ENCODE data around the gene KCTD19. TPM values are rescaled to one million over a fixed set of nuclear protein-coding genes. Genes with fewer than 3 reads are reported as not detected.
"Not testable (repeated sequence)": the region's sequence is repeated elsewhere in the genome, so short reads cannot be mapped to it uniquely, and the experiment has no call there.

KCTD19 gene
- total and polyA plus RNA-seq, 10 donors: 0.16 to 0.73 (median 0.41) TPM; not detected in 2

DNA sequence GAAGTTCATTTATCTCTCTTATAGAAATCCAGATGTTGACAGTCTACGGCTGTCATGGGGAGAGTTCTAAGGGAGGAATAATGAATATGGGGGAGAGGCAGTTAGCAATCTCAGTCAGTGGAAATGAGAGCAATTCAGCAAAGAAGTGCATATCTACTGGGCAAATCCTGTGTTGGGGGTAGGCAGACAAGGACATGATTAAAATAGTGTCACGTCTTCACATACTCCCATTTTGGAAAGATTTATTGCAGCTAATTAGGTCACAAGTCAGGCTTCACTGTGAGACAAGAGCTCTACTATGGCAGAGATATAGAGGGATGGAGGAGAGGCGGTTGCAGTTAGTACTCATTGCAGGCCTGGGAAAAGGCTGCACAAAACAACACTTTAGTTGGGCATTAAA is 29.9 kb upstream of the KCTD19 start:
- DNase-seq: no peak
- intact Hi-C loops (cut with DNase I; ENCODE audit: low total_unique reads): no loop called here
- Histone ChIP-seq H3K4me3 (no peak overlapping the region), H3K36me3 (no peaks in the 10 kb centered on the region), H3K4me1 (peaks cover 0 to 9% (median 3%) of the 10 kb centered on the region in 6 donors), H3K27ac (no peak overlapping the region), H3K27me3 (replicated peaks in 1 of 7) (no peaks in the 10 kb centered on the region), H3K9me3 (no peaks in the 10 kb centered on the region)
- WGBS, 5 donors: 69 to 83% (median 81%) methylated on average over 3 of the region's 3 CpGs
- TF ChIP-seq, protein P1, sequence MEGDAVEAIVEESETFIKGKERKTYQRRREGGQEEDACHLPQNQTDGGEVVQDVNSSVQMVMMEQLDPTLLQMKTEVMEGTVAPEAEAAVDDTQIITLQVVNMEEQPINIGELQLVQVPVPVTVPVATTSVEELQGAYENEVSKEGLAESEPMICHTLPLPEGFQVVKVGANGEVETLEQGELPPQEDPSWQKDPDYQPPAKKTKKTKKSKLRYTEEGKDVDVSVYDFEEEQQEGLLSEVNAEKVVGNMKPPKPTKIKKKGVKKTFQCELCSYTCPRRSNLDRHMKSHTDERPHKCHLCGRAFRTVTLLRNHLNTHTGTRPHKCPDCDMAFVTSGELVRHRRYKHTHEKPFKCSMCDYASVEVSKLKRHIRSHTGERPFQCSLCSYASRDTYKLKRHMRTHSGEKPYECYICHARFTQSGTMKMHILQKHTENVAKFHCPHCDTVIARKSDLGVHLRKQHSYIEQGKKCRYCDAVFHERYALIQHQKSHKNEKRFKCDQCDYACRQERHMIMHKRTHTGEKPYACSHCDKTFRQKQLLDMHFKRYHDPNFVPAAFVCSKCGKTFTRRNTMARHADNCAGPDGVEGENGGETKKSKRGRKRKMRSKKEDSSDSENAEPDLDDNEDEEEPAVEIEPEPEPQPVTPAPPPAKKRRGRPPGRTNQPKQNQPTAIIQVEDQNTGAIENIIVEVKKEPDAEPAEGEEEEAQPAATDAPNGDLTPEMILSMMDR (IDR thresholded peaks at IDR 0.05 in 8 of 11, conservative IDR thresholded peaks at IDR 0.05 in 3 of 11): no peak
- no peak for TF ChIP-seq POLR2AphosphoS5 (IDR thresholded peaks at IDR 0.05)
- TF ChIP-seq POLR2A (IDR thresholded peaks at IDR 0.05): no peak

DNA sequence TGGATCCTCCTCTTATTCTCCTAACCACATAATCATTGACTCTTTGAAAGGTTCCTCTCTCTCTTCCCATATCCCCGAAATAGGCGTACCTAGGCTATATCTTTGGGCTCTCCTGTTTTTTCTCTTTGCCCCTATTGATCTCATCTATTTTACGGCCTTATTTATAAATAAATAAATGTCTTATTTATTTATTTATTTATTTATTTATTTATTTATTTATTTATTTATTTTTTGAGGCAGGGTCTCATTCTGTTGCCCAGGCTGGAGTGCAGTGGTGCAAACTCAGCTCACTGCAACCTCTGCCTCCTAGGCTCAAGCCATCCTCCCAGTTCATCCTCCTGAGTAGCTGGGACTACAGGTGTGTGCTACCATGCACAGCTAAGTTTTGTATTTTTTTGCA is 25.9 kb upstream of the KCTD19 start:
- DNase-seq; H3K36me3 ChIP-seq; H3K27me3 ChIP-seq (replicated peaks in 1 of 7); intact Hi-C loops (cut with DNase I; ENCODE audit: low total_unique reads); H3K27ac ChIP-seq; H3K4me3 ChIP-seq; H3K4me1 ChIP-seq; H3K9me3 ChIP-seq: not testable (repeated sequence)
- 93 to 98% (median 96%) methylated on average over 3 of the region's 3 CpGs for WGBS, 5 donors

DNA sequence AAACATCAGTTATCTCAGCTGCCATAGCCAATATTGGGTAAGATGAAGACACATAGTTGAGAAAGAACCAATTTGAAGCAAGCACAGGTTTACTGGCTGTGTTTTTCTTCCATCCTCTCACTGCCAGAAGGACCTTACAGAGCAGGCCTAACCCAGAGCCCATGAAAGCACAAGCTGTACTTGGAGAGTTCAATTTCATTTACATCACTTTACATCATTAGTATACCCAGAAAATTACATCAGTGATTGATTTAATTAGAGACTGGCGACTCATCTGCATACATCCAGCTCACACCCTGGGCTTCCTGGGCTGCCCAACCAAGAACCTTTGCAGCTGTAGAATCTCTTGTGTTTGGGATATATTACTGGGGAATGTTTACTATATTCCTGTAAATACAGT is 23.8 kb upstream of the KCTD19 start:
- H3K9me3 ChIP-seq: no peaks in the 10 kb centered on the region
- H3K36me3 ChIP-seq: no peaks in the 10 kb centered on the region
- no peak overlapping the region for H3K27ac ChIP-seq
- TF ChIP-seq, protein P1 (IDR thresholded peaks at IDR 0.05 in 8 of 11, conservative IDR thresholded peaks at IDR 0.05 in 3 of 11): no peak
- TF ChIP-seq POLR2A (IDR thresholded peaks at IDR 0.05) (no peak), POLR2AphosphoS5 (IDR thresholded peaks at IDR 0.05) (no peak)
- 93 to 100% (median 97%) methylated on average over 1 of the region's 1 CpG for WGBS, 5 donors
- no peak overlapping the region for H3K4me3 ChIP-seq
- no peak for DNase-seq
- intact Hi-C loops (cut with DNase I; ENCODE audit: low total_unique reads): no loop called here
- peaks cover 0 to 9% (median 0%) of the 10 kb centered on the region in 6 donors for H3K4me1 ChIP-seq
- H3K27me3 ChIP-seq (replicated peaks in 1 of 7): no peaks in the 10 kb centered on the region

DNA sequence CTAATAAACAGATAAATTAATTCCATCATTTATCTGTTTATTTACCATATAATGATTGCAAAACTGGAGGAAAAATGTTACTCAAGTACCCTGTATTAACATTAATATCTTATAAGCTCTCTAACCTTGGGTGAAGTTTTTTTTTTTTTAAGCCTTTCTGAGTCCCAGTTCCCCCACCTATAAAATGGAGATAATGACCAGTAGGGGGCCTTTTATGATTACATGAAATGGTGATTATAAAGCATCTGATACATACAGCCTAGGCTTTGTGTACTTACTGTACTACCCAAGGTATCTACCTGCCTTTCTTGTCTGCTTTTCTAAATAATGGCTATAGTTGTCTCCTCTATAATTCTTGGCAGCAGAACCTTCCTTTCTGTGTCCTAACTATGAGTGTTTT is 22.6 kb upstream of the KCTD19 start:
- peaks cover 0 to under 1% (median 0%) of the 10 kb centered on the region in 6 donors for H3K4me1 ChIP-seq
- no peak for DNase-seq
- H3K9me3 ChIP-seq: no peaks in the 10 kb centered on the region
- no peaks in the 10 kb centered on the region for H3K27me3 ChIP-seq (replicated peaks in 1 of 7)
- TF ChIP-seq POLR2AphosphoS5 (IDR thresholded peaks at IDR 0.05): no peak
- TF ChIP-seq, protein P1 (IDR thresholded peaks at IDR 0.05 in 8 of 11, conservative IDR thresholded peaks at IDR 0.05 in 3 of 11): peak; percentile 11 to 68 (median 53)
- no peak overlapping the region for H3K4me3 ChIP-seq
- H3K27ac ChIP-seq: no peak overlapping the region
- intact Hi-C loops (cut with DNase I; ENCODE audit: low total_unique reads): no loop called here
- H3K36me3 ChIP-seq: no peaks in the 10 kb centered on the region

DNA sequence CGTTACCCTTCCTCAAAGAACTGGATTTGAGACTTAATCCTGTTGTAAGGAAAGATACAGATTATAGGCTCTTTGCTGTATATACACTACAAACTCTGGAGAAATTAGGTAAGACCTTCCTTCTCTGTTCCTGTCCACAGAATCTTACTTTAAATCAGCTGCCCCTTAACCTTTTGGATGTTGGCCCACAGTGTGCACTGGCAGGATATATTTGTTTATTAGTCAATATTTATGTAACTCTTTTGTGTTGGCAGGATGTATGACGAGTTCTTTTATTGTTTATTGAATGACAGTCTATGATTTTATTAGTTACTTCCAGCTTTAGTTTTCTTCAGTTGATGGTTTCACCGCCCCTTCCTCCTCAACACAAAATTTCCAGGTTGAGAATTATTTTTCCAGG is 19.8 kb upstream of the KCTD19 start:
- H3K4me1 ChIP-seq: no peaks in the 10 kb centered on the region
- TF ChIP-seq POLR2A (IDR thresholded peaks at IDR 0.05): no peak
- TF ChIP-seq, protein P1 (IDR thresholded peaks at IDR 0.05 in 8 of 11, conservative IDR thresholded peaks at IDR 0.05 in 3 of 11): no peak
- no peak for TF ChIP-seq POLR2AphosphoS5 (IDR thresholded peaks at IDR 0.05)
- H3K27ac ChIP-seq: no peak overlapping the region
- H3K27me3 ChIP-seq (replicated peaks in 1 of 7): no peaks in the 10 kb centered on the region
- 73 to 84% (median 81%) methylated on average over 3 of the region's 3 CpGs for whole genome bisulfite sequencing, 5 donors
- H3K36me3 ChIP-seq: no peaks in the 10 kb centered on the region
- intact Hi-C loops (cut with DNase I; ENCODE audit: low total_unique reads): no loop called here
- H3K9me3 ChIP-seq: no peaks in the 10 kb centered on the region
- no peak overlapping the region for H3K4me3 ChIP-seq
- no peak for DNase-seq
